Kidney capillary endothelial cell (primary cell): ENCODE data around the gene AHCY.
"Not testable (repeated sequence)": the region's sequence is repeated elsewhere in the genome, so short reads cannot be mapped to it uniquely, and the experiment has no call there.

ENCODE experiments used
- DNase-seq: peaks from one replicate; pipeline ENCODE4 v3.0.0-alpha.2; 2018; ENCODE audit warnings: low spot score

Gene AHCY

DNA sequence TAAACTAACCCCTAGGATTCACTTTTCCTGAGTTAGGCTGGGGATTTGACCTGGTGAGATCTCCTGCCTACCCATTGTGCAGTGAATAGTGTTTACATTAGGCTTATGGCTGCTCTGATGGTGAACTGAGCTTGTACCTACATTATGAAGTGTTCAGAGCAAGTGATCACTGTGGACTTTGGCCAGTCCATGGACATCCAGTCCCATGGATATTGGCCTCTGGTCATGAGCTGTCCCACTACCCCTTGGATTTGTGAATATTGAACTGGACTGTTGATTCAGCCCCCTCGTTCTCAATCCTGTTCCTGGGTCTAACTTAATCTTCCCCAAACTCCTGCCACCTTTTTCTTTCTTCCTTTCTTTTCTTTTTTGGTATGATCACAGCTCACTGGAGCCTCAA is 48.2 kb downstream of the AHCY start:
- no peak for DNase-seq

DNA sequence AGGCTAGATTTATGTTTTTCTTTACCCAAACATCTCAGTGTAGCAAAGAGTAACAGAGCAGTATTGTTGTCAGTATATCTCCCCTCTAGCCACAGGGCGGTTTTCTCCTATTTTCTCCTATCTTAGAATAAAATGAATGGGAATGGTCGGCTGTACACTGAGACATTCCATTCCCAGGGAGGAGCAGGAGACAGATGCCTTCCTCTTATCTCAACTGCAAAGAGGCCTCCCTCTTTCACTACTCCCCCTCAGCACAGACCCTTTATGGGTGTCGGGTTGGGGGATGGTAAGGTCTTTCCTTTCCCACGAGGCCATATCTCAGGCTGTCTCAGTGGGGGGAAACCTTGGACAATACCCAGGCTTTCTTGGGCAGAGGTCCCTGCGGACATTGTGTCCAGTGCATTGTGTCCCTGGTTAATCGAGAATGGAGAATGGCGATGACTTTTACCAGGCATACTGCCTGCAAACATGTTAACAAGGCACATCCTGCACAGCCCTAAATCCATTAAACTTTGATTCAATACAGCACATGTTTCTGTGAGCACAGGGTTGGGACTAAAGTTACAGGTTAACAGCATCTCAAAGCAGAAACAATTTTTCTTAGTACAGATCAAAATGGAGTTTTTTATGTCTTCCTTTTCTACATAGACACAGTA is 50.6 kb downstream of the AHCY start:
- not testable (repeated sequence) for DNase-seq

DNA sequence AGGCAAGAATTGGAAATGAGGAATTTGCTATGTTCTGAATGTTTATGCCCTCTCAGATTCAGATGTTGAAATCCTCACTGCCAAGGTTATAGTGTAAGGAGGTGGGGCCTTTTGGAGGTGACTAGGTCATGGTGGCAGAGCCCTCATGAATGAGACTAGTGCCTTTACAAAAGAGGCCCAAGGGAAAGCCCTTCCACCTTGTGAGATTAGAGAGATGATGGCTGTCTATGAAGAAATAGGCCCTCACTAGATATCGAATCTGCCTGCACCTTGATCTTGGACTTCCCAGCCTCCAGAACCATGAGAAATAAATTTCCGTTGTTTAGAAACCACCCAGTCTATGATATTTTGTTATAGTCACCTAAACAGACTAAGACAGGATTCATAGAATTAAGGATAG is 51.5 kb downstream of the AHCY start:
- no peak for DNase-seq

DNA sequence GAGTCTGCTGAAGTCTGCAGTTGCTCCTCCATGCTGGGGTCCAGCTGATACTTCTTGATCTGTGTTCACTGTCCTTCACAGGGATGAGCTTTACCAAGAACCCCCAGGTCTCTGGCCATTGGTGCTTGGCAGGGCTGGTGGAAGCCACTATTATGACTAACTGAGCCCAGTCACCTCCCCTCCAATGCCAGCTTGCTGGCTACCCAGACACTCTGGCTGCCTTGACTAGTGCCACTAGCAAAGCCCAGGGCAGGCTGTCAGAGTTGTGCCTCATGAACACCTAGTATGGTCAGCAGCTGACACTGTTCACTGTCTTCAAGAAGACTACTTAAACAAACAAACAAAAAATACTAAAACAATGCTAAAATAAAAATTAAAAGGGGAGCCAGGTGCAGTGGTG is 53.1 kb downstream of the AHCY start:
- no peak for DNase-seq

DNA sequence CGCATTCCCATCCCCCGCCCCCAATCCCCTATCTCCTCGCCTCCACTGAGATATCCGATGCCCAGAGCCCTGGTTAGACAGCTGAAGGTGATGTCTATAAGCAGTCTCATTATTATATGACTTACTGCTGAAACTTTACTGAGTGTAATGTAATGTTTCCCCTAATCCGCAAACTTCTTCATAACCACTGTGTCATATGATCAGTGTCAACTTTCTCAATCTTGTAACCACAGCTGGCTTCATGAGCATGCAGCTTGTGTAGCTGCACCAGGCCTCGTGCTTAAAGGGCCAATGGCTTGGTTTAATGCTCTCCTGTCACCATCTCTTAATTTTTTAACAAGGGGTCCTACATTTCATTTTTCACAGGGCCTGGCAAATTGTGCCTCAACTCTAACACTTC is 53.9 kb downstream of the AHCY start:
- no peak for DNase-seq

DNA sequence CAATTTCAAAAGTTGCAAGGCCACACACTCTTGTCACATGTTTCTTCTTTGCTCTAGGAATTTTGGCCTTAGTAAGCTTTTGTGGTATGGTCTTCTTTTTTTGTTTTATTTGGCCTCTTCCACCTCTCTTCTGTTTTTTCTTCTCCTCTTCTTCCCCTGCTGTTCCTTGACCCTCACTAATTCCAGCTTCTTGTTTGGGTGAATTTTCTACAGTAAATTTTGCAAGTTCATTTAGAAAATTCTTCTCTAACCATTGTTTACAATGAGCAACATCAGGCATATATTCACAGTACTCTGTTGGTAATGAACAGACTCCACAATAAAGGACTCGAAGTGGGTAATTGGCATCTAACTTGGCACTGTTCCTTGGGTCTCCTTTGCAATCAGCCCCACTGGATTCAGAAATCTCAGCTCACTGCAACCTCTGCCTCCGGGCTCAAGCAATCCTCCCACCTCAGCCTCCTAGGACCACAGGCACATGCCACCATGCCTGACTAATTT is 57.0 kb downstream of the AHCY start:
- no peak for DNase-seq

DNA sequence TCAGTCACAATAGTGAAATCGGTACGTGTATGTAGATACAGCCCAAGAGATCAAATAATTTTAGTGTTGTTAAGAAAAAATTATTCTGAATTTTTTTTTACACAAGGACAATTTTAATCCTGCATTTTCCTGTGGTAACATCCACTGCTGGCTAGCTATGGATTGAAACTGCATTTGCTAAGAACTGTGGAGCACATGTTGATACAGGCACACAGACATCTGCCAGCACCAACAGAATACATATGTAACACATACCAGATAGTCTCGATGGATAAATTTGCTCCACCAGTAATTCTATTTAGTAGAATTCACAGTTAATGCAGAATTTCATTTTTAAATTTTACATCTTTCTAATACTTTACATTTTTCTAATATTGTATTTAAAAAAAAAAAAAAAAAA is 59.8 kb downstream of the AHCY start:
- no peak for DNase-seq

DNA sequence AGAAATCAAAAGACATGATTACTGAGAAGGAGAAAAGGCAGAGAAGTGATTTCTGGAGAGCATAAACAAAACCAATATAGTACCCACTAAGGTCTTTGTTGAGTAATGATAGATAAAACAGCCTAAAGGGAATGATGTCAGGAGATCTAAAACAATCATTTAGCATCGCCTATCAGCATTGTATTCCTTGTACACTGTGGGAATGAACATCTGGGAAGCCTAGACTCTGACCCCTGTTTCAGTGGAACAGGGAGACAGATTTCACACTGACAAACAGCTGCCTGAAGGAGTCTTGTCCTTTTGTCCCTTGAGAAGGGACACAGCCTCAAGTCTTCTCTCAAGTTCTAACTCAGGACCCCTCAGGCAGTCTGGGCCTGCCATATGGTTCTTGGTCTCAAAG is 60.3 kb downstream of the AHCY start:
- no peak for DNase-seq

DNA sequence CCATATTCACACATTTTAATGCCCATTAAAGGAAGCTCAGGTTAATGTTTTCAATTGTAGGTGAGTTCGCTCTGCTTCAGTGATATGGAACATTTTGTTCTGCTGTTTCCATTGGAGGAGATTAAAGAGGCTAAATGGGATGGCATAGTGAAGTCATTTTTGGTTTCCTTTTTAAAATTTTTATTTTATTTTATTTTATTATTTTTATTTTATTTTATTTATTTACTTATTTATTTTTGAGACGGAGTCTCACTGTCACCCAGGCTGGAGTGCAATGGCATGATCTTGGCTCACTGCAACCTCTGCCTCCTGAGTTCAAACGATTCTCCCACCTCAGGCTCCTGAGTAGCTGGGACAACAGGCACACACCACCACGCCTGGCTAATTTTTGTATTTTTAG is 61.1 kb downstream of the AHCY start:
- DNase-seq: not testable (repeated sequence)

DNA sequence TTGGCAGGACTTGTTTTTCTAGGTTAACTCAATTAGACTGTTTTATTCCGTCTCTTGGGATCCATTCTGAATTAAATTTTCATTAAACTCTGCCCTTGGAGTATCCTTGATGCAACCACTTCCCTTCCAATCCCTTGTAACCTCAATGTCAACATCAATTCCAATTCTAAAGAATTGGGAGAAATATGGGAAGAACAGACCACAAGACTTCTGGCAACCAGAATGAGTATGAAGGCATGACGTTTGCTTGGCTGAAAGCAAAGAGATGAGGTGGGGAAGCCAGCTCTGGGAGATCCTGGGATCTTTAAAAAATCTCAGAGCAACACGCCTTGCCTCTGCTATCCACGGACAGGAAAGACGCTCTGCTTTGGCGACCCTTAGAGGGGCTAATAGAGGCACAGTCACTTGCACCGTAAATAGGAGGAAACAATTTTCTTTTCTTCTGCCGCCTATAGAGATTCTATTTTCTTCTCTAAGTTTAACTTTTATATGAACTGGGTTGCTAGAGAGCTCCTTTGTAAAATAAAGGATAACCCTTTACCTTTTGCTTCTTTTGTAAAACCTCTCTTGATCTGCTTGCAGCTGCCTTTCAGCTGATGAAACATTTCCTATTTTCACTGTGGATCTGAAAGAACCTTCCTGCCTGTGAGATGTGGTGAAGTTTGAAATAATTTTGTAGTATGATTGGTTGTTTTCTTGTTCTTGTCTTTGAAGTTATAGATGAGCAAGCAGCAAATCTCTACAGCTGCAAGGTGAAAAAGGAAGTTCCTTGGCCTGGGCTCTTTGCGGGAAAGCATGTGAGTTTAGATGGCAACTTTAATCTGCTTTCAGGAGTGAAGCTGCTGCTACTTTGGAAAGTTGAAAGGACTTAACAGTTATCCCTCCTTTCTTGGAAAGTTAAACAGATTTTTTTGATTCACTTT is 62.2 kb downstream of the AHCY start, which contains the start of gene ASIP:
TSS of gene ASIP (plus strand) at position 731 of the 923 bp plus-strand sequence. CDS start 18,952 bp downstream, outside the sequence.
- no peak for DNase-seq

DNA sequence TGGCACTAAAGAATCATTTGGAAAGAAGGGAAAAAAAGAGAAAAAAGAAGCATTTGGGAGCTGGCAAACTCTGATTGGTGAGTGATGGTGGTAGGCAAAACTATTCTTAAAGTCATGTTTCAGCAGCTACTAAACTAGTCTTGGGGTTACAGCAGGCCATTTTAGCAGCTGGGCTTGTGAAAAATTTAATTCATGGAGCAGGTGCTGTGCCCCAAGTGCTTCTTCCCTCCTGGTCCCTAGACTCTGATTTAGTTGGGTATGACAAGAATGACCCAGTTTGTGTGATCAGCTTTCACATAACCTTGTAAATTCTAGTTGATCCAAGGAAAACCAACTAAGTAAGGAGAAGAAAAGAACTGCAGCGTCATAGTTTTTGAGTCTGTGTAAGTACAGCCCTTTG is 63.0 kb downstream of the AHCY start:
- DNase-seq: no peak

DNA sequence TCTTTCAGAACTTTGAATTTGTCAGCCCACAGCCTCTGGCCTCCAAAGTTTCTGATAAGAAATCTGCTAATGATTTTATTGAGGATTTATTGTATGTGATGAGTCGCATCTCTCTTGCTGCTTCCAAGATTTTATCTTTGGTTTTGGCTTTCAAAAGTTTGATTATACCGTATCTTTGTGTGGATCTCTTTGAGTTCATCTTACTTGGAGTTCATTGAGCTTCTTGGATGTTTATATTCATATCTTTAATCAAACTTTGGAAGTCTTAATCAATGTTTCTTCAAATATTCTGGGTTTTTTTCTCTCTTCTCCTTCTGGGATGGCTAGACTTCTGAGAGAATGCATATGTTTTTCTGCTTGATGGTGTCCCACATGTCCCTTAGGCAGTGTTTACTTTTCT is 65.2 kb downstream of the AHCY start:
- DNase-seq: no peak

DNA sequence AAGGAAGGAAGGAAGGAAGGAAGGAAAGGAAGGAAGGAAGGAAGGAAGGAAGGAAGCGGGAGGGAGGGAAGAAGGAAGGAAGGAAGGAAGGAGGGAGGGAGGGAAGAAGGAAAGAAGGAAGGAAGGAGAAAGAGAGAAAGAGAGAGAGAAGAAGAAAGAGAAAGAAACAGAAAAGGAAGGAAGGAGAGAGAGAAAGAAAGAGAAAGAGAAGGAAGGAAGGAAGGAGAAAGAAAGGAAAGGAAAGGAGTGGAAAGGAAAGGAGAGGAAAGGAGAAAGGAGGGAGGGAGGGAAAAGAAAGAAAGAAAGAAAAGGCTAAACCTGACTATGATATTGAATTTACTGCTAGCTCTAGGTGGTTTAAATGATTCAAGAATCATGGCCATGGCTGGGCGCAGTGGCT is 67.3 kb downstream of the AHCY start:
- no peak for DNase-seq

DNA sequence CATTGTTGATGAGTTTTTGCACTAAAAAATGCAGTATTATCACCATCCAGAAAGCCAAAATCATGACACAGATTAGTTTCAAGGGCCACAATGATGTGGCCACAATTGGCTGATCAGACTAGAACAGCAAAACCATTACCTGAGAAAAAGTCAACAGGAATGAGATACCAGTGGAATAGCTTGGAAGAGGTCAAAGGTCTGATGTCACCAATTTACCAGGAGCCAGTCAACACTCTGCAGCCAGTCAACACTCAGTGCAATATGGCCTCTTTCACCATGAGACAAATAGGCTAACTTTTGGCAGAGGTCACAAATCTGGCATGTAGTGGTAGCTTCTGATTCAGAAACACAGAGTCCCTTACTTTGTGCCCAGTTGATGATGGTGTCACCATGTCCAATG is 69.5 kb downstream of the AHCY start:
- no peak for DNase-seq

DNA sequence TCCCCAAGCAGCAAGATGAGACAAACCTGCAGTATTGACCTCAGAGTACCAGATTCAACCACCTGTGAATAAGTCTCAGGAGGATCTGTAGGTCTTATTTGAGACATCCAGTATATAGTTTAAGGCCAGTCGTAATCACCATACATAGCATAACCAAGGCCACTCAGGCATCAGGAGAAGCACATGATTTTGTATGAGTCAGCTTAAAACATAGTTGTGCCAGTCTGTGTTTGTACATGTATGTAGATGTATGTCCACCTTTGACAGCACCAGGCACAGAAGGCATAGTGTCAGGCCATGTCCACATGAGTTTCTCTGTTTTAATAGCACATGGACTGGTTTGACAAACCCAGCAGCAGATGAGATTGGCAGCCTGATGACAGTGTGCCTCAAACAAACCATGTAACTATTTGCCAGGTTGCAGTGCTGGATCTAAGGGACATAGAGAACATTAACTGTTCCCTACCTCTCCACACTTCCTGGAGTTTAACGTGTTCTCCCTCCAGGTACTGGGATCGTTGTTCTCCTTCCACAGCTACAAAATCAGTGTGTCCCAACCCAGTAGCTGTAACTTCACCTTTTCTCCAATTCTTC is 70.6 kb downstream of the AHCY start:
- no peak for DNase-seq

DNA sequence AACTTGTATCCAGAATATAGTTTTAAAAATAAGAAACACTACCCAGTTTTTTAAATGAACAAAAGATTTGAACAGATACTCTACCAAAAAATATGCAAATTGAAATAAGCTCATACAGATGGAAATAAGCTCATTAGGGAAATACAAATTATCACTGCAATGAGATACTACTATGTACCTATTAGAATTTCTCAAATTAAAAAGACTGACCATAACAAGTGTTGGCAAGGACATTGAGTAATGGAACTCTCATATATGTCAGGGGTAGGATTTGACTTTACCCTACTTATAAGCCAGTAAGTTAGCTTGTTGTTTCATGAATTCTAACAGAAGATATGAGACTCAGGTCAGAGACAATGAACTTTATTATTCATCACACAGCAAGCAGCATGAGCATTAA is 71.5 kb downstream of the AHCY start:
- DNase-seq: no peak
